Testis (tissue), 2 donors: ENCODE data around the gene KCTD1.

Experiments
- CTCF ChIP-seq, 3 experiments: fragments of 450-650 bp in 2 of 3; fragments of 200-600 bp in 1 of 3; sonication (generic) in 1 of 3; IDR thresholded peaks; one replicate each; pipeline ENCODE4 v1.5.1; 2016 to 2019; ENCODE audit warnings: antibody characterized with exemption in 3 of 3, mild to moderate bottlenecking in 2 of 3, moderate library complexity in 1 of 3
- POLR2A ChIP-seq: fragments of 450-650 bp; IDR thresholded peaks from one replicate; pipeline ENCODE4 v1.6.1; 2017; ENCODE audit warnings: antibody characterized with exemption, mild to moderate bottlenecking, moderate library complexity

- no peak for TF ChIP-seq POLR2A
- no peak for TF ChIP-seq CTCF (IDR thresholded peaks at IDR 0.05)
Measured at GRCh38 chr18:26405190-26405801, 143.1 kb downstream of the KCTD1 start.
